Caki2 (cell line): ENCODE results near the gene POFUT1. TPM values are rescaled to one million over a fixed set of nuclear protein-coding genes. Genes with fewer than 3 reads are reported as not detected.
"Not testable (repeated sequence)": the region's sequence is repeated elsewhere in the genome, so short reads cannot be mapped to it uniquely, and the experiment has no call there.

Experiments
- DNase-seq: peaks from one replicate; pipeline ENCODE4 v3.0.0-alpha.2; 2015; ENCODE audit warnings: low read depth
- in situ Hi-C: cut with HindIII; loops from 2 replicates; pipeline ENCODE4 v1.10.0; 2016; ENCODE audit warnings: low sequenced_read_pairs, low pct_unique_long_range_greater_than_20kb, mixed read lengths
- total RNA-seq: library from RNA; depleted of rRNA; stranded (reverse); fragments of >200 nt; shearing (Covaris generic); gene quantifications from 2 replicates; pipeline ENCODE4 v1.2.3, GENCODE V29; 2014; ENCODE audit warnings: low replicate concordance

Gene POFUT1
- total RNA-seq, 1 experiment from 2014 or later = 65.7 TPM

GRCh38 chr20:32184961-32185603 is 22.6 kb upstream of the POFUT1 start:
- in situ Hi-C loops = no loop called here
- peak; percentile 61 for DNase-seq

GRCh38 chr20:32186506-32186905 is 21.2 kb upstream of the POFUT1 start:
- in situ Hi-C loops = no loop called here

GRCh38 chr20:32188376-32189122 is 19.1 kb upstream of the POFUT1 start:
- no peak for DNase-seq
- in situ Hi-C loops = no loop called here

More at GRCh38 chr20:32186506-32186905, 21.2 kb upstream of the POFUT1 start:
- no peak for DNase-seq

DNA sequence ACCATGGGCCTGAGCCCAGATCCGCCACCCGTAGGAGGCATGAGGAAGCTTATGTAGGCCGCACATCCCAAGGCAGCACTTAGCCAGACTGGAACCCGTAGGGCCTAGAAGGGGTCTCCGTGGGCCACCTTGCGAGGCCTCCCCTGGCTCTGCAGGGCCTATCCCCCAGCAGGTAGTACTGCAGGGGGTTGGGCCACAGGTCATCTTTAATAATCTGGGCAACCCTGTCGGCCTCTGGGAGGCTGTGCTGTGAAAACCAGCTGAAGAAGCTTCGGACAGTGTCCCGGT is 18.6 kb upstream of the POFUT1 start:
- no peak for DNase-seq
- in situ Hi-C loops = no loop called here

DNA sequence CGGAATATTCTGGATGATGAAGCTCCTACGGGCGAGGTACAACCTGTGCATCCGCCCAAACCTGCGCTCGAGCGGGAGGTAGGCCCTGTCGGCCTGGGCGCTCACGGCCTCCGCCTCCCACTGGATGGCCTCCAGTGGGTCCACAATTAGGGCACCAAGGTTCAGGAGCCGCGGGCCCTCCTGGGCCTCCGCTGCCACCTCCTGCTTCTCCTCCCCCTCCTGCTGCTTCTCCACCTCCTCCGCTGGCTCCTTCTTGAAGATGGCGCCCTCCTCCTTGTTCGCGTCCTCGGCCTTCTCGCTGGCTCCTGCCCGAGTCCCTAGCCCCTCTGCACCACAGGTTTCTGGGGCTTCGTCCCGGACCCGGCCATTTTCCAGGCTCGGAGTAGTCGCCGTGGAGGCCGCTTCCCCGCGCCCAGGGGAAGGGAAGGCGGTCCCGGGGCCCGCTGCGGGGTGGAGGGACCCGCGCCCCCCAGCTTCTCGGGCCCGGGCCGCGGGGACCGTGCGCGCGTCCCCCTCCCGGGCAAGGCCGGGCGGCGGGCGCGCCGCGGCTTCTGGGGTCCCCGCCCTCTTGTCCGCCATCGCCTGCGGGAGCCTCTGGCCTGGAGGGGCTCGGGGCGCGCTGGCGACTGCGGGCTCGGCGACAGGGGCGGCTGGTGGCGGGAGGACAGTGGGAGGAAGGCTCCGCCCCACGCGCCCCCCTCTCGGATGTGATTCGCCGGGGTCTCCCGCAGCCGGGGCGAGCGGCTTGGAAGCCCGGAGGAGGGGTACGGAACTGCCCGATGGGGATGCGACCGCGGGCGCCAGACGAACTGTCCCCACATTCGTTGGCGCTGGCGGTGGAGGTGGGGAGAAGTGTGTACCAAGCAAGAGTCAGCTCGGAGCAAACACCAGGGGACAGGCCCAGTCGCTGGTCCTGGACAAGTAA is 17.7 kb upstream of the POFUT1 start:
- DNase-seq = no peak
- in situ Hi-C loops = no loop called here

DNA sequence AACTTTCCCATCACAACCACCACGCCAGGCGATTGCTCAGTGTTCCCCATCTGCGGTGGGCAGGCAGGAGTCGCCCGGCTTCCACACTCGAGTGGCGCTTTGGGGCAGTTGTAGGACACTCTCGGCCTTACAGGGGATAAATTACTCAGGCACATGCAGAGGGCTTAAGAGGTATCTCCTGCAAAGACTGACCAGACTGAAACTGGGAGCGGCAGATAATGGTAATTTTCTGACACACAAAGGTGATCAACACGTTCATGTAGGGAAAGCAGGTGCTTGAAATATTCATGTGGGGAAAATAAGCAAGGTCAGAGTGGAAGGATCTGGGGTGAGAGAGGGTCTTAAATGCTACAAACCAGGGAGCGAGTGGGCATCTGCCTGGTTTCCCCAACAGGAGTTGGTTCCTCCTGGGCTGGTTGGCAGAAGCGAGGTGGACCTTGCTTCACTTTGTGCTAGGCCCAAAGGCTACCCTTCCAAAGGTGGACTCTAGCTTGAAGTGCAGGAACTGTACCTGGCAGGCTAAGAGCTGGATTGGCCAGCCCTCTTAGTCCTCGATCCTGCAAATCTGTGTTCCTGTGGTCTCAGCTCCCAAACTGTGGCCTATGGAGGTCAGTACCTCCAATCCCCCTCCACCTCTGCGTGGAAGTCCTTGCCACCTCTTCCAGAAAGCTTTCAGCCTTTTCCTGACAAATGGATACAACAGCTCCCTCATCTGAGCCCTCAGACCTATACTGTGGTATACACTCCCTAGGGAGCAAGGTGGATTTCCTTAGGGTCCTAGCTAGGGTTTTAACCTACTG is 16.9 kb upstream of the POFUT1 start:
- in situ Hi-C loops = no loop called here
- no peak for DNase-seq

GRCh38 chr20:32191422-32191821 is 16.3 kb upstream of the POFUT1 start:
- in situ Hi-C loops = no loop called here
- DNase-seq = no peak

- in situ Hi-C loops = no loop called here
- DNase-seq = no peak
These were observed 15.8 kb upstream of the POFUT1 start for GRCh38 chr20:32191873-32192272.

DNA sequence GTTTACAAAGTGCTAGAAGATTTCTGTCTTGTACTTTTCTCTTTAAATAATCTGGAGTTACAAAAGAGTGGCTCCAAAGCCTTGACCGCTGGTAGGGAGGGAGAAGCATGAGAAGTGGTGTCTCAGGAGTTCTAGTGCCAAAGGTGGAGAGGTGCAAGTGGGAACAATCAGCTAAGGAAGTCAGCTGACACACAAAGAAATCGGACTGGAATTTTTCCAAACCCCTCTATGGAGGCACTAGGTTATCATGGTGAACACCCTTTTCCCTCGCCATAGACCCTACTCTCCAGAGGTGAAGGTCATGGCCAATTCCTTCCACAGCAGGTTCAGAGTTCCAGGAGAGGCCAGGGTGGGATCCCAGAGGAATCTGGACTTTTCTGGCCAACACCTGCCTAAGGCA is 15.0 kb upstream of the POFUT1 start:
- in situ Hi-C loops = no loop called here
- DNase-seq = no peak

DNA sequence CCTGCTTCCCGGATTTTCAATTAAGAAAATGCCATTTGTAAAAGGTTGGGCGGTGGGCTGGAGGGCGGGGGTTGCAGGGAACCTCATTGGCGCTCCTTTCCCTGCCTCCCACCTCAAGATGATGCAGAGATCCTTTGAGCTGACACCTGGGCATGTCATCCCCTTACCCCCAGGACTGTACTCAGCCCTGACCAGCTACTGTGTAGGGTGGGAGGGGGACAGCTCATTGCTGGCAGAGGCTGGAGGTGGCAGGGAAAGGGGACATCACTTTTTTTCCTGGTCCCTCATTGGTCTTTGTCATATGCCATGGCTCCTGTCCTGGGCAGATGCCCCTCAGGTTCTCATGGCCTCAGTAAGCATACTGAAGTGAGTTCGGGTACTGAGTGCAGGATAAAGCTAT is 14.3 kb upstream of the POFUT1 start:
- DNase-seq, in situ Hi-C loops: not testable (repeated sequence)

DNA sequence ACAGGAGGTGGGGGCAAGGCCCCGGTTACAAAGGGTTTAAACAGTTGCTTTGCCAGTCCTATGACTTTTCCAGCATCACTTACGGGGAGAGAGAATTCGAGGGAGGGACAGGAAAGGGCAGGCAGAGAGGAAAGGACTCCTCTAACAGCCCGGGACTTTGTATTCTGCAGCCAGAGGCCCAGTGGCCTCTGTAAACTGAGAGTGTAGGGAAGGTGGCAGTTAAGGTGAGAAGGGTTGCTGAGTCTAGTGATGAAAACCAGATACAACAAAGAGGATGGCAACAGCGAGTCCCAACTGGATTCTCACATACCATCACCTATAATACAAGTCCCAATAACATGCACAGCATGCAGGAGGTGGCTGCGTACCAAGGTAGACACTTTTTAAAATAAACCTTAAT is 13.7 kb upstream of the POFUT1 start:
- in situ Hi-C loops = no loop called here
- no peak for DNase-seq

- no peak for DNase-seq
- in situ Hi-C loops = no loop called here
These were observed 12.1 kb upstream of the POFUT1 start for GRCh38 chr20:32195581-32195980.

DNA sequence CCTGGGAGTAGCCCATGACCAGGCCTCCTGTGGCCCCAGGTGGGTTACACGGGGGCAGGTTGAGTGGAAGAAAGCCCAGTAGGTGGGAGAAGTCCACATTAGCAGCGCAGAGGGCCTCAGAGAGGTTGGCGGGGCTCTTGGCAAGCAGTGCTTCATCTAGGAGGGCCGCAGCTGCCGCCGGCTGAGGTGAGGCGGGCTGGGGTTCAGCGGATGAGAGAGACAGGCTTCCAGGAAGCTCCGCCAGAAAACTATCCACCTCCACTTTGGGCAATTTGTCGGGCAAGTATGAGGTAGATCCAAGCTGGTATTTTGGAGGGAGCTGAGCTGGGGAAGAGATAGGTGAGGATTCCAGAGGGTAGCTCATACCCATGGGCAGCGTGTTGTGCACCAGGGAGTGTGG is 11.1 kb upstream of the POFUT1 start:
- in situ Hi-C loops, DNase-seq: not testable (repeated sequence)

- DNase-seq, in situ Hi-C loops: not testable (repeated sequence)
These were observed 10.5 kb upstream of the POFUT1 start for GRCh38 chr20:32197136-32197535.

DNA sequence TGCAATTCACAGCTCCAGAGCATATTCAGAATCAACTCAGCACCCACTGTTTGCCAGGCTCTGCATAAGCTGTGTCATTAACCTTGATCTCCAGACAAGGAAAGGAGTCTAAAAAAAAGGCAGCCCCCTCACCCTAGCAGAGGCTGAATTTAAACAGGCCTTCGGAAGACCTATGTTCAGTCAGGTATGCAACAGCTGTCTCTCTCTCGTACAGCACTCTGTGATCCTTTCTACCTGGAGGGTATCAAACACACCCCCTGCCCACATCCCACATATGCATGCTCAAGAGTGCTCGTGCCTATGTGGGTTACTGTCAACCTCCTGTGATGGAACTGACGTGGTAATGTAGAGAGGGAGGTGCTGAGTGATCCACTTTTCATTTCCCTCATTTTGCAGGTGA is 8.7 kb upstream of the POFUT1 start:
- no peak for DNase-seq
- in situ Hi-C loops = no loop called here

DNA sequence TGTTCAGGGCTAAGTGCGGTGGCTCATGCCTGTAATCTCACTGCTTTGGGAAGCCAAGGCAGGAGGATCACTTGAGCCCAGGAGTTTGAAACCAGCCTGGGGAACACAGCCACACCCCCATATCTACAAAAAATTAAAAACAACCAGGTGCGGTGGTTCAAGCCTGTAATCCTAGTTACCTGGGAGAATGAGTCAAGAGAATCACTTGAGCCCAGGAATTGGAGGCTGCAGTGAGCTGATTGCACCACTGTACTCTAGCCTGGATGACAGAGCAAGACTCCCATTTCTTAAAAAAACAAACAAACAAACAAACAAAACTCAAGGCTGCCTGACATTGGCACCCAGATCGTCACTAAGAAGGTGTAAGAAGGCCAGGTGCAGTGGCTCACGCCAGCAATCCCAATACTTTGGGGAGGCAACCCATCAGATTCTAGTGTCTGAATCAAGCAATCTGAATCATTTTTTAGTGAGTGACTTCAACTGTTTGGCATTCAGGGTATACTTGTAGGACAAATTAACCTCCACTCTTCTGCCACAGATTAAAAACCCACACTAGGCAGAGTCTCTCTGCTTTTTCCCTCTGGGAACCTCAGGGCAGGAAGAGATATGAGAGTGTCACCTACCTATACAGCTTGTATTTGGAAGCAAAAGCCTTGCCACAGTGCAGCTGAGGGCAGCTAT is 6.2 kb upstream of the POFUT1 start:
- in situ Hi-C loops = no loop called here
- DNase-seq = no peak

DNA sequence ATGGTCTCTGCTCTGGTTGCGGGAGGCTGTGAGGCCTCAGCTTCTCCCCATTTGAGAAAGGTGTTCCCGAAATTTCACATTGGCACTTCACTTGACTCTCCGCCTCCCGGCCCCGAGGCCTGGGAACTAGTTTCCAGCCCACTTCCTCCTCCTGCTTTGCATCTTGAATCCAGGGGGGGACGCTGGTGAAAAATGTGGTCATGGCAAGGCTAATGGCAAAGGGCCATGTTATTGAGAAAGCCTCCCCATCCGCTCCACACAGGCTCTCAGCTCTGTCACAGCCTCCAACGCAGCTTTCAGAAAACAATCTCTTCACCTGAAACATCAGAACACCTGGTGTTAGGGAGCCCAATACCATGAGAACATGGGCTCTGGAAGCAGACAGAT is 5.7 kb upstream of the POFUT1 start:
- no peak for DNase-seq
- in situ Hi-C loops = no loop called here
